ENCODE results near the gene NFAT5.
"Not testable (repeated sequence)": the region's sequence is repeated elsewhere in the genome, so short reads cannot be mapped to it uniquely, and the experiment has no call there.

NFAT5 gene

GRCh38 chr16:69554495-69554894 is 11.3 kb upstream of the NFAT5 start:
- no peak for TF ChIP-seq CTCF (IDR thresholded peaks at IDR 0.05; ENCODE audit: low read depth, low read length, missing control alignments)
- DNase-seq (ENCODE audit: extremely low read depth, low read depth): no peak
- no peak overlapping the region for H3K4me3 ChIP-seq (replicated peaks; ENCODE audit: low read depth, low read length)

- no peak for DNase-seq (ENCODE audit: extremely low read depth, low read depth)
- no peak for TF ChIP-seq CTCF (IDR thresholded peaks at IDR 0.05; ENCODE audit: low read depth, low read length, missing control alignments)
These were observed 10.3 kb upstream of the NFAT5 start for GRCh38 chr16:69555437-69555836.

GRCh38 chr16:69555867-69556266 is 9.9 kb upstream of the NFAT5 start:
- no peak for TF ChIP-seq CTCF (IDR thresholded peaks at IDR 0.05; ENCODE audit: low read depth, low read length, missing control alignments)
- no peak overlapping the region for H3K4me3 ChIP-seq (replicated peaks; ENCODE audit: low read depth, low read length)
- DNase-seq (ENCODE audit: extremely low read depth, low read depth): no peak

More at GRCh38 chr16:69555437-69555836, 10.3 kb upstream of the NFAT5 start:
- H3K4me3 ChIP-seq (replicated peaks; ENCODE audit: low read depth, low read length): no peak overlapping the region

- no peak for DNase-seq (ENCODE audit: extremely low read depth, low read depth)
- no peak overlapping the region for H3K4me3 ChIP-seq (replicated peaks; ENCODE audit: low read depth, low read length)
- no peak for TF ChIP-seq CTCF (IDR thresholded peaks at IDR 0.05; ENCODE audit: low read depth, low read length, missing control alignments)
These were observed 6.6 kb upstream of the NFAT5 start for GRCh38 chr16:69559164-69559563.

- not testable (repeated sequence) for DNase-seq (ENCODE audit: extremely low read depth, low read depth); H3K4me3 ChIP-seq (replicated peaks; ENCODE audit: low read depth, low read length)
These were observed 4.4 kb upstream of the NFAT5 start for GRCh38 chr16:69561367-69561766.

GRCh38 chr16:69561901-69562300 is 3.9 kb upstream of the NFAT5 start:
- H3K4me3 ChIP-seq (replicated peaks; ENCODE audit: low read depth, low read length): no peak overlapping the region
- no peak for TF ChIP-seq CTCF (IDR thresholded peaks at IDR 0.05; ENCODE audit: low read depth, low read length, missing control alignments)
- DNase-seq (ENCODE audit: extremely low read depth, low read depth): no peak

GRCh38 chr16:69562813-69563212 is 3.0 kb upstream of the NFAT5 start:
- TF ChIP-seq CTCF (IDR thresholded peaks at IDR 0.05; ENCODE audit: low read depth, low read length, missing control alignments): no peak
- H3K4me3 ChIP-seq (replicated peaks; ENCODE audit: low read depth, low read length): no peak overlapping the region
- DNase-seq (ENCODE audit: extremely low read depth, low read depth): no peak
